K562 (cell line): Measurements from ENCODE around the gene LENG8. TPM values are rescaled to one million over a fixed set of nuclear protein-coding genes. Genes with fewer than 3 reads are reported as not detected.

Experiments used
- BACH1 ChIP-seq: fragments of 200-800 bp; sonication (Bioruptor generic); IDR thresholded peaks from 2 replicates; pipeline ENCODE4 v1.6.1; 2016; ENCODE audit warnings: missing genetic modification characterization, missing compliant biosample characterization
- CBX8 ChIP-seq: fragments of 200-600 bp; sonication (generic); IDR thresholded peaks from 2 replicates; pipeline ENCODE4 v1.6.1; 2012; ENCODE audit warnings: borderline replicate concordance, mixed run types, low read depth, mild to moderate bottlenecking, moderate library complexity, mixed read lengths, low read length, control low read depth, inconsistent platforms; ENCODE audit not compliant: poor library complexity, severe bottlenecking; ENCODE audit errors: extremely low read depth
- E2F8 ChIP-seq: fragments of 450-650 bp; IDR thresholded peaks from 2 replicates; pipeline ENCODE4 v1.7.1; 2018; ENCODE audit warnings: mild to moderate bottlenecking, low read depth; ENCODE audit not compliant: partially characterized antibody
- KLF16 ChIP-seq: IDR thresholded peaks from 2 replicates; pipeline ENCODE4 v1.6.1; 2016; ENCODE audit warnings: antibody characterized with exemption
- MCM5 ChIP-seq: fragments of 450-650 bp; IDR thresholded peaks from 2 replicates; pipeline ENCODE4 v1.6.1; 2016; ENCODE audit warnings: low read depth
- NCOA1 ChIP-seq: fragments of 450-650 bp; IDR thresholded peaks from 2 replicates; pipeline ENCODE4 v1.6.1; 2016; ENCODE audit warnings: low read depth
- RBM22 ChIP-seq: fragments of 200-400 bp; formaldehyde crosslinking; IDR thresholded peaks from 2 replicates; pipeline ENCODE4 v1.6.1; 2018; ENCODE audit warnings: low read length, low read depth; ENCODE audit not compliant: poor library complexity, severe bottlenecking
- ZC3H4 ChIP-seq: sonication (generic); formaldehyde crosslinking; IDR thresholded peaks from 2 replicates; pipeline ENCODE4 v1.9.0; 2021; ENCODE audit warnings: missing genetic modification reagents, borderline replicate concordance
- ZNF197 ChIP-seq: fragments of 200-800 bp; sonication (Bioruptor generic); IDR thresholded peaks from 2 replicates; pipeline ENCODE4 v1.6.1; 2016; ENCODE audit warnings: low read depth, missing genetic modification characterization, missing compliant biosample characterization
- ZNF23 ChIP-seq: fragments of 250-450 bp; sonication (Bioruptor Pico); IDR thresholded peaks from 2 replicates; pipeline ENCODE4 v1.4.0; 2020; ENCODE audit warnings: mild to moderate bottlenecking
- ZNF24 ChIP-seq: fragments of 450-650 bp; IDR thresholded peaks from 2 replicates; pipeline ENCODE4 v1.6.1; 2016
- ZNF384 ChIP-seq: IDR thresholded peaks from 2 replicates; pipeline ENCODE4 v1.6.1; 2012; ENCODE audit warnings: low read depth, low read length, improper control_type of control experiment
- ZNF444 ChIP-seq: fragments of 250-450 bp; sonication (Bioruptor Pico); IDR thresholded peaks from 2 replicates; pipeline ENCODE4 v1.4.0; 2020; ENCODE audit warnings: mild to moderate bottlenecking, moderate library complexity
- ZNF740 ChIP-seq, 3 experiments: fragments of 200-800 bp in 1 of 3; sonication (Bioruptor generic) in 1 of 3; sonication (generic) in 1 of 3; formaldehyde crosslinking in 1 of 3; IDR thresholded peaks; 2 replicates each; pipeline versions ENCODE4 v1.6.1 to v1.8.0; 2016 to 2022; ENCODE audit warnings: mild to moderate bottlenecking in 2 of 3, missing compliant biosample characterization in 2 of 3, missing genetic modification characterization in 2 of 3, missing genetic modification reagents in 1 of 3
- polyA plus RNA-seq, 8 experiments: library from polyadenylated mRNA; depleted of rRNA in 4 of 8; stranded (reverse) in 5 of 8; unstranded in 3 of 8; fragments of >200 nt; fragmentation: Nextera tagmentation in 2 of 8; fragmentation: Illumina TruSeq in 1 of 8; extraction: Ambion mirVana in 2 of 8; extraction: Trizol in 1 of 8; gene quantifications; 2 replicates each; pipeline versions ENCODE4 v1.2.1 to v1.2.3, GENCODE V29; 2011 to 2014; ENCODE audit warnings: inconsistent platforms in 1 of 8, missing spikeins in 1 of 8
- total RNA-seq, 7 experiments: library from RNA; depleted of rRNA in 6 of 7; stranded (reverse); fragments of >200 nt in 6 of 7; fragmentation: Illumina TruSeq in 2 of 7; extraction: Trizol in 2 of 7; gene quantifications; 2 replicates each; pipeline versions ENCODE4 v1.2.1 to v1.2.3, GENCODE V29; 2011 to 2021; ENCODE audit warnings: low replicate concordance in 1 of 7
- TF ChIP-seq, protein P1 (sequence below): fragments of 450-650 bp; IDR thresholded peaks from one replicate; pipeline ENCODE4 v1.6.1; 2018; ENCODE audit warnings: mild to moderate bottlenecking, moderate library complexity; ENCODE audit not compliant: partially characterized antibody

LENG8 gene
- total and polyA plus RNA-seq, 9 of the 15 experiments (the other 6 are each of a cell fraction or from before 2014, with no cell fraction given): 0.74 to 146 (median 28.1) TPM

DNA sequence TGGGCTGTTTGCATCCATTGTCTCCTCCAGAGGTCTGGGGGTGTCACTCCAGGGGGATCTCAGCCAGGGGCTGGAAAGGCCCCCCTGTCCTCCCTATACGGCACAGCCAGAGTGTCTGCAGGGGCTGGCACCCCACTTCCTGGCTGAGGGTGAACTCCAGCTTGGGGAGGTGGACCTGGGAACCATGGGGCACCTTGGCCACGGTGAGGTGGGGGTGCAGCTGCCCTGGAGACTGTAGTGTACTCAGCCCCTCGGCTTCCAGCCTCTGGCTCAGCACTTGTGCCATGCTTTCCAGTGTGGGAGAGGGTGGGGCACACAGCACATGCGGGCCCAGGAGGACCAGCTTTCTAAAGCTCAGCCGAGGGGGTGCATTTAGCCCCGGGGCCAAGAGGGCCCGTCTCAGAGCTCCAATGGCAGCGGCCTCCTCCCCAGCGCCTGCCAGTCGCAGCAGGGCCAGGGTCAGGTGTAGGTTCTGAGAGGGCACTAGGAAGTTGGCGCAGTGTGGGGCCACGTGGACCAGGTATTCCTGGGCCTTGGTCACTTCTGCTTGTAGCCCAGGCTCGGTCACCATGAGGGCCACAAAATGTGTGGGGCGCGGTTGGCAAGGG lies 13.2 kb downstream of the LENG8 start (continued):
- TF ChIP-seq CBX8 (no peak), MCM5 (no peak), ZNF444 (CRISPR knock-in tag) (no peak), ZNF740 (CRISPR knock-in tag; IDR thresholded peaks at IDR 0.05) (0 out of 2 replicates have a peak, but pooled peaks have one; percentile 18), ZNF740 (tag; IDR thresholded peaks at IDR 0.05) (no peak; a peak in 1 of 4 replicates), ZNF24 (no peak), BACH1 (tag) (no peak), ZNF384 (no peak), NCOA1 (no peak), ZC3H4 (0 out of 2 replicates have a peak, but pooled peaks have one; percentile 55), RBM22 (no peak), ZNF197 (no peak), ZNF23 (CRISPR knock-in tag) (no peak), E2F8 (peak; percentile 26), KLF16 (no peak)
- TF ChIP-seq, protein P1, sequence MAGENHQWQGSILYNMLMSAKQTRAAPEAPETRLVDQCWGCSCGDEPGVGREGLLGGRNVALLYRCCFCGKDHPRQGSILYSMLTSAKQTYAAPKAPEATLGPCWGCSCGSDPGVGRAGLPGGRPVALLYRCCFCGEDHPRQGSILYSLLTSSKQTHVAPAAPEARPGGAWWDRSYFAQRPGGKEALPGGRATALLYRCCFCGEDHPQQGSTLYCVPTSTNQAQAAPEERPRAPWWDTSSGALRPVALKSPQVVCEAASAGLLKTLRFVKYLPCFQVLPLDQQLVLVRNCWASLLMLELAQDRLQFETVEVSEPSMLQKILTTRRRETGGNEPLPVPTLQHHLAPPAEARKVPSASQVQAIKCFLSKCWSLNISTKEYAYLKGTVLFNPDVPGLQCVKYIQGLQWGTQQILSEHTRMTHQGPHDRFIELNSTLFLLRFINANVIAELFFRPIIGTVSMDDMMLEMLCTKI: no peak
